Measurements from ENCODE around the gene ABRACL. TPM values are rescaled to one million over a fixed set of nuclear protein-coding genes. Genes with fewer than 3 reads are reported as not detected.

ABRACL gene, protein sequence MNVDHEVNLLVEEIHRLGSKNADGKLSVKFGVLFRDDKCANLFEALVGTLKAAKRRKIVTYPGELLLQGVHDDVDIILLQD
- total RNA-seq (2011; cell fraction: chromatin; rRNA removed; ENCODE audit: low replicate concordance): 1.1 TPM in 1 of 2 replicates, not detected in the other
- total RNA-seq (2011; cell fraction: nucleolus; rRNA removed): not detected in 2 replicates
- not detected in 2 replicates for total RNA-seq (2011; cell fraction: nucleoplasm; rRNA removed)
- total RNA-seq (2014; rRNA removed): 0.98 and 1.4 TPM in 2 replicates
- 1.9 and 2.1 TPM in 2 replicates for total RNA-seq (2014; rRNA removed; fragmentation: Illumina TruSeq; extraction: Trizol)
- 2.0 and 2.3 TPM in 2 replicates for total RNA-seq (2015; rRNA removed; fragmentation: Illumina TruSeq; extraction: Trizol)
- total RNA-seq (2021): 1.4 and 1.5 TPM in 2 replicates
- polyA plus RNA-seq (2011; rRNA removed): 3.0 and 6.1 TPM in 2 replicates
- polyA plus RNA-seq (2011; cell fraction: cytosol; rRNA removed): 1.2 and 4.4 TPM in 2 replicates
- polyA plus RNA-seq (2011; cell fraction: nucleus; rRNA removed): 0.21 and 1.4 TPM in 2 replicates
- 3.2 and 3.4 TPM in 2 replicates for polyA plus RNA-seq (2012)
- 1.6 TPM in 2 replicates for polyA plus RNA-seq (2014; fragmentation: Illumina TruSeq; extraction: Trizol)
- 1 to 10 TPM; 3.8 to 5.2 TPM for polyA plus RNA-seq (2014; fragmentation: Nextera tagmentation; extraction: Ambion mirVana)
- 1.1 and 1.3 TPM in 2 replicates for polyA plus RNA-seq (2014; rRNA removed)
- 1.4 and 5.4 TPM in 2 replicates for polyA minus RNA-seq (2011; rRNA and poly(A)+ RNA removed)
- polyA minus RNA-seq (2011; cell fraction: cytosol; rRNA and poly(A)+ RNA removed): 1.7 and 2.8 TPM in 2 replicates
- polyA minus RNA-seq (2011; cell fraction: nucleus; rRNA and poly(A)+ RNA removed): 0.89 TPM in 1 of 2 replicates, not detected in the other
- percentile 43 among the genes with signal in this experiment for Bru-seq, nascent RNA
- BruChase-seq, experiment 1, labeled RNA remaining after a 2-hour chase: percentile 32 among the genes with signal in this experiment
- percentile 35 among the genes with signal in this experiment for BruChase-seq, experiment 2, labeled RNA remaining after a 6-hour chase
- long read RNA-seq, experiment 1, partial matches to known transcripts: 0 of 3 reads
- long read RNA-seq, experiment 1, other reads (novel, unspliced or antisense): 1 of 3 reads
- long read RNA-seq, experiment 2, partial matches to known transcripts: 1 of 2 reads
- long read RNA-seq, experiment 2, other reads (novel, unspliced or antisense): 0 of 2 reads
- long read RNA-seq, experiment 3: 0 reads

- POLR2A ChIA-PET: interaction anchor here (0.6 kb wide), 1 partner anchor 251 kb away, joined by 4 read pairs; no protein-coding TSS in a partner anchor
- Histone ChIP-seq H2AFZ (ENCODE audit: low read depth, low read length) (peak within 1 kb of the TSS; percentile 68), H3K9me3 (replicated peaks; ENCODE audit: control insufficient read depth, insufficient read depth, low read depth, low read length) (no peaks in the 10 kb centered on the region), H3K4me1 (replicated peaks in 1 of 2; ENCODE audit: control insufficient read depth in 2 of 2, insufficient read depth in 2 of 2, low read length in 2 of 2) (peaks cover 0 to 11% of the 10 kb centered on the region in 2 experiments; a peak in 2 of 5 replicates), H4K20me1 (replicated peaks; ENCODE audit: control insufficient read depth, insufficient read depth, low read length) (peaks cover 2% of the 10 kb centered on the region; the same call in 1 of the 2 replicates), H3K36me3 (ENCODE audit: control insufficient read depth, insufficient read depth, low read length) (no peaks in the 10 kb centered on the region), H3K27me3 (ENCODE audit: control insufficient read depth in 2 of 2, insufficient read depth in 2 of 2, low read length in 2 of 2) (peaks cover 34 to 59% of the 10 kb centered on the region in 2 experiments), H3K9me1 (ENCODE audit: control insufficient read depth, insufficient read depth, low read length) (no peaks in the 10 kb centered on the region), H3K4me3 (peak within 1 kb of the TSS; percentile 39), H3K79me2 (ENCODE audit: control insufficient read depth, insufficient read depth, low read length) (no peaks in the 10 kb centered on the region), H3K4me2 (ENCODE audit: insufficient read depth, low read length) (peak within 1 kb of the TSS; percentile 51), H3K27ac (ENCODE audit: extremely low read depth, low read depth, low read length) (no peak within 1 kb of the TSS), H3K9ac (ENCODE audit: insufficient read depth in 1 of 2, low read depth in 2 of 2, low read length in 2 of 2) (peak within 1 kb of the TSS in 1 of 2 experiments; percentile 83; a peak in 2 of 4 replicates)
- no peak for FAIRE-seq
- CTCF ChIA-PET (ENCODE audit: low intra/inter-chr PET ratio): no interaction called here
- WGBS (ENCODE audit: insufficient coverage, low coverage, missing lambda C conversion rate): 3% methylated on average over 66 of the region's 77 CpGs
- peak; percentile 39 to 65 (median 52) for DNase-seq (ENCODE audit: extremely low read depth in 1 of 4, low spot score in 3 of 4)
- no TSS peak for BruUV-seq (replicated peaks)
- in situ Hi-C loops (cut with MboI) (no loop called here), intact Hi-C loops (cut with micrococcal nuclease) (no loop called here)
- peak; percentile 71 for ATAC-seq
- TF ChIP-seq RBM15 (IDR thresholded peaks at IDR 0.05; ENCODE audit: insufficient read depth, low read length): no peak
- TF ChIP-seq, protein P1, sequence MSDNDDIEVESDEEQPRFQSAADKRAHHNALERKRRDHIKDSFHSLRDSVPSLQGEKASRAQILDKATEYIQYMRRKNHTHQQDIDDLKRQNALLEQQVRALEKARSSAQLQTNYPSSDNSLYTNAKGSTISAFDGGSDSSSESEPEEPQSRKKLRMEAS (CRISPR knock-in tag; IDR thresholded peaks at IDR 0.05): peak; percentile 82
- TF ChIP-seq, protein P2, sequence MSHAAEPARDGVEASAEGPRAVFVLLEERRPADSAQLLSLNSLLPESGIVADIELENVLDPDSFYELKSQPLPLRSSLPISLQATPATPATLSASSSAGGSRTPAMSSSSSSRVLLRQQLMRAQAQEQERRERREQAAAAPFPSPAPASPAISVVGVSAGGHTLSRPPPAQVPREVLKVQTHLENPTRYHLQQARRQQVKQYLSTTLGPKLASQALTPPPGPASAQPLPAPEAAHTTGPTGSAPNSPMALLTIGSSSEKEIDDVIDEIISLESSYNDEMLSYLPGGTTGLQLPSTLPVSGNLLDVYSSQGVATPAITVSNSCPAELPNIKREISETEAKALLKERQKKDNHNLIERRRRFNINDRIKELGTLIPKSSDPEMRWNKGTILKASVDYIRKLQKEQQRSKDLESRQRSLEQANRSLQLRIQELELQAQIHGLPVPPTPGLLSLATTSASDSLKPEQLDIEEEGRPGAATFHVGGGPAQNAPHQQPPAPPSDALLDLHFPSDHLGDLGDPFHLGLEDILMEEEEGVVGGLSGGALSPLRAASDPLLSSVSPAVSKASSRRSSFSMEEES (CRISPR knock-in tag; IDR thresholded peaks at IDR 0.05): peak; percentile 90
- peak; percentile 41; the same call in 1 of the 2 replicates for TF ChIP-seq SAFB (IDR thresholded peaks at IDR 0.05; ENCODE audit: borderline replicate concordance, low read depth, low read length)
- peak; percentile 81 for TF ChIP-seq USF2 (CRISPR knock-in tag; IDR thresholded peaks at IDR 0.05)
- TF ChIP-seq, protein P3, sequence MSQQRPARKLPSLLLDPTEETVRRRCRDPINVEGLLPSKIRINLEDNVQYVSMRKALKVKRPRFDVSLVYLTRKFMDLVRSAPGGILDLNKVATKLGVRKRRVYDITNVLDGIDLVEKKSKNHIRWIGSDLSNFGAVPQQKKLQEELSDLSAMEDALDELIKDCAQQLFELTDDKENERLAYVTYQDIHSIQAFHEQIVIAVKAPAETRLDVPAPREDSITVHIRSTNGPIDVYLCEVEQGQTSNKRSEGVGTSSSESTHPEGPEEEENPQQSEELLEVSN (IDR thresholded peaks at IDR 0.05; ENCODE audit: borderline replicate concordance in 1 of 2, extremely low read depth in 1 of 2, insufficient read depth in 1 of 2, insufficient read length in 1 of 2, low read depth in 1 of 2, low read length in 1 of 2, poor library complexity in 1 of 2, severe bottlenecking in 1 of 2): peak in 1 of 2 experiments; percentile 78
- TF ChIP-seq, protein P4, sequence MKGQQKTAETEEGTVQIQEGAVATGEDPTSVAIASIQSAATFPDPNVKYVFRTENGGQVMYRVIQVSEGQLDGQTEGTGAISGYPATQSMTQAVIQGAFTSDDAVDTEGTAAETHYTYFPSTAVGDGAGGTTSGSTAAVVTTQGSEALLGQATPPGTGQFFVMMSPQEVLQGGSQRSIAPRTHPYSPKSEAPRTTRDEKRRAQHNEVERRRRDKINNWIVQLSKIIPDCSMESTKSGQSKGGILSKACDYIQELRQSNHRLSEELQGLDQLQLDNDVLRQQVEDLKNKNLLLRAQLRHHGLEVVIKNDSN (CRISPR knock-in tag; IDR thresholded peaks at IDR 0.05): peak; percentile 88
- no peak for TF ChIP-seq TAF1 (IDR thresholded peaks at IDR 0.05; ENCODE audit: control insufficient read depth, extremely low read depth, insufficient read depth, low read length, severe bottlenecking)
- no peak for TF ChIP-seq ZNF445 (CRISPR knock-in tag; IDR thresholded peaks at IDR 0.05; ENCODE audit: low read depth)
These were observed at the start of gene ABRACL for GRCh38 chr6:139028658-139029469. Gene ABRACL, plus strand, starts transcription at chr6:139028745. Its CDS starts 5,416 bp downstream, at chr6:139034161.

Measured in K562 (cell line).